Measurements from ENCODE around the gene COQ10A. TPM values are rescaled to one million over a fixed set of nuclear protein-coding genes. Genes with fewer than 3 reads are reported as not detected.

COQ10A gene
- total and polyA plus RNA-seq, 10 of the 15 experiments (the other 5 are each of a cell fraction or from before 2014, with no cell fraction given) = 3.3 to 19.5 (median 6.9) TPM

DNA sequence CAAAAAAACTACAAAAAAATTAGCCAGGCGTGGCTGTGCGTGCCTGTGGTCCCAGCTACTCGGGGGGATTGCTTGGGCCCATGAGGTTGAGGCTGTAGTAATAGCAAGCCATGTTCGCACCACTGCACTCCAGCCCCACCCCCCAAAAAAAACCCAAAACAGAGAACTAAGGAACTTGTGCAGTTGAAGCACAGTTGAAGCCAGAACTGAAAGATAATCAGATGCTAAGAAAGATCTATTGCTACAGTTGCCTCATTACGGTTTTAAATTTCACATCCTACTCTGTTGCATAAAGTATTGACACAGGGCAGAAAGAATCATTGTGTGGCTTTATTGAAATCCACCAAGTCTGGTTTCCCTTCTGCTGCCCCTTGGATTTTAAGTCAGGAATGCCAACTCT, 29.6 kb downstream of the COQ10A start:
- POLR2A ChIA-PET = interaction anchor here (2.1 kb wide), 1 partner anchor 174 kb away, joined by 6 read pairs; no protein-coding TSS in a partner anchor
- SMC1A ChIA-PET (ENCODE audit: uncharacterized antibody, unreplicated experiment) = interaction anchor here (1.0 to 2.8 kb wide), 3 partner anchors 14 to 168 kb away, joined by 4 to 14 read pairs (median 5); no protein-coding TSS in a partner anchor
- Histone ChIP-seq H3K9me3 (replicated peaks; ENCODE audit: control insufficient read depth, insufficient read depth, low read length) (no peaks in the 10 kb centered on the region), H4K20me1 (ENCODE audit: control insufficient read depth, insufficient read depth) (no peaks in the 10 kb centered on the region), H3K27me3 (replicated peaks in 1 of 2; ENCODE audit: control insufficient read depth in 2 of 2, insufficient read depth in 2 of 2, low read length in 1 of 2) (no peaks in the 10 kb centered on the region), H3K4me3 (peak overlapping the region; percentile 93; the same call in 1 of the 2 replicates), H3K27ac (ENCODE audit: control insufficient read depth, insufficient read depth) (peak overlapping the region; percentile 7), H3K4me2 (ENCODE audit: control insufficient read depth, insufficient read depth) (peak overlapping the region; percentile 70), H3K4me1 (ENCODE audit: control insufficient read depth, insufficient read depth, low read length) (peaks cover 27% of the 10 kb centered on the region), H3K79me2 (ENCODE audit: control insufficient read depth, insufficient read depth, low read length) (peaks cover 66% of the 10 kb centered on the region), H2AFZ (ENCODE audit: control insufficient read depth, low read depth, low read length) (no peak overlapping the region), H3K9ac (ENCODE audit: control insufficient read depth, insufficient read depth, low read length) (no peak overlapping the region), H3K36me3 (ENCODE audit: control insufficient read depth in 2 of 2, insufficient read depth in 2 of 2, low read length in 1 of 2) (peaks cover 0 to 14% of the 10 kb centered on the region in 2 experiments; a peak in 1 of 4 replicates)
- CTCF ChIA-PET = interaction anchor here (0.9 to 1.8 kb wide), 3 partner anchors 9 to 168 kb away, joined by 3 to 4 read pairs (median 3); no protein-coding TSS in a partner anchor
- in situ Hi-C loops (cut with MboI) = no loop called here
- TF ChIP-seq PAX5 (IDR thresholded peaks at IDR 0.05; ENCODE audit: borderline replicate concordance, low read depth, low read length) (peak; percentile 49; the same call in 1 of the 2 replicates), NR2C1 (IDR thresholded peaks at IDR 0.05) (no peak), MEF2B (IDR thresholded peaks at IDR 0.05; ENCODE audit: partially characterized antibody, poor library complexity, severe bottlenecking) (peak; percentile 32), ZBED1 (IDR thresholded peaks at IDR 0.05; ENCODE audit: borderline replicate concordance) (no peak), CREB1 (IDR thresholded peaks at IDR 0.05; ENCODE audit: low read depth) (no peak), CEBPB (IDR thresholded peaks at IDR 0.05; ENCODE audit: borderline replicate concordance in 1 of 2, low read depth in 2 of 2, low read length in 2 of 2) (no peak), BHLHE40 (IDR thresholded peaks at IDR 0.05; ENCODE audit: borderline replicate concordance in 1 of 2, low read depth in 2 of 2, low read length in 1 of 2) (peak in 1 of 2 experiments; percentile 40; a peak in 1 of 4 replicates), ZNF384 (IDR thresholded peaks at IDR 0.05; ENCODE audit: borderline replicate concordance, low read depth, low read length) (no peak; the same call in 1 of the 2 replicates), RUNX3 (IDR thresholded peaks at IDR 0.05; ENCODE audit: low read length) (peak; percentile 28; the same call in 1 of the 2 replicates), MTA2 (IDR thresholded peaks at IDR 0.05; ENCODE audit: low read depth) (0 out of 2 replicates have a peak, but pooled peaks have one; percentile 21)
- peak; percentile 5; the same call in 2 of the 3 replicates for ATAC-seq
- RAD21 ChIA-PET (ENCODE audit: unreplicated experiment) = interaction anchor here (1.0 kb wide), 2 partner anchors 37 to 168 kb away, joined by 3 read pairs; no protein-coding TSS in a partner anchor
- intact Hi-C loops (cut with micrococcal nuclease; ENCODE audit: unreplicated experiment) = no loop called here
- WGBS (ENCODE audit: insufficient coverage, insufficient replicate concordance, low lambda C conversion rate, missing lambda C conversion rate) = 2% methylated on average over 5 of the region's 5 CpGs
- BruUV-seq (replicated peaks) = no TSS peak
- FAIRE-seq = no peak
- DNase-seq (ENCODE audit: low read depth, low spot score) = no peak
